Neuronal stem cell (in vitro differentiated cells): ENCODE measurements around the gene CCER1.
A peak's percentile ranks its signal among the peaks of the same experiment; 100 is the strongest.

Experiments used
- DNase-seq: peaks from one replicate; pipeline ENCODE4 v3.0.0-alpha.2; 2013; ENCODE audit warnings: low spot score
- H2AFZ ChIP-seq: one replicate; pipeline ENCODE4 v1.6.1; 2013; ENCODE audit warnings: mild to moderate bottlenecking, low read length, inconsistent platforms
- H2AK5ac ChIP-seq: 2 replicates; pipeline ENCODE4 v1.6.1; 2013; ENCODE audit warnings: low read depth, mild to moderate bottlenecking, inconsistent platforms, low read length, moderate library complexity, mixed read lengths
- H2BK120ac ChIP-seq: 2 replicates; pipeline ENCODE4 v1.6.1; 2013; ENCODE audit warnings: low read depth, mild to moderate bottlenecking, inconsistent platforms, low read length, moderate library complexity, mixed read lengths
- H2BK12ac ChIP-seq: one replicate; pipeline ENCODE4 v1.6.1; 2013; ENCODE audit warnings: low read length, inconsistent platforms
- H2BK15ac ChIP-seq: 2 replicates; pipeline ENCODE4 v1.6.1; 2013; ENCODE audit warnings: mild to moderate bottlenecking, low read length, inconsistent platforms, mixed read lengths
- H2BK5ac ChIP-seq: one replicate; pipeline ENCODE4 v1.6.1; 2013; ENCODE audit warnings: inconsistent platforms, mild to moderate bottlenecking, low read length, moderate library complexity
- H3K14ac ChIP-seq: one replicate; pipeline ENCODE4 v1.6.1; 2013; ENCODE audit warnings: low read length, inconsistent platforms
- H3K18ac ChIP-seq: 2 replicates; pipeline ENCODE4 v1.6.1; 2013; ENCODE audit warnings: low read length, inconsistent platforms
- H3K23ac ChIP-seq: 2 replicates; pipeline ENCODE4 v1.6.1; 2013; ENCODE audit warnings: low read depth, mild to moderate bottlenecking, mixed read lengths, low read length, inconsistent platforms; ENCODE audit not compliant: poor library complexity
- H3K27ac ChIP-seq: replicated peaks from 3 replicates; pipeline ENCODE4 v1.5.1; 2013; ENCODE audit warnings: low read length, inconsistent platforms
- H3K27me3 ChIP-seq, 3 experiments: 2 replicates each; pipeline ENCODE4 v1.6.1; 2013; ENCODE audit warnings: low read length in 3 of 3, mild to moderate bottlenecking in 2 of 3, inconsistent platforms in 1 of 3, low read depth in 1 of 3, mixed read lengths in 1 of 3, moderate library complexity in 1 of 3; ENCODE audit not compliant: control insufficient read depth in 3 of 3, insufficient read depth in 3 of 3
- H3K36me3 ChIP-seq, 2 donors: replicated peaks in 1 of 2; 2 replicates each; pipeline ENCODE4 v1.6.1; 2013; ENCODE audit warnings: low read length in 2 of 2; ENCODE audit not compliant: control insufficient read depth in 2 of 2, insufficient read depth in 2 of 2
- H3K4ac ChIP-seq: 2 replicates; pipeline ENCODE4 v1.6.1; 2013; ENCODE audit warnings: inconsistent platforms, mild to moderate bottlenecking, low read length, moderate library complexity
- H3K4me1 ChIP-seq, 2 donors: 1 replicate in 1 of 2; 2 replicates in 1 of 2; pipeline ENCODE4 v1.6.1; 2013; ENCODE audit warnings: low read length in 2 of 2, low read depth in 1 of 2; ENCODE audit not compliant: control insufficient read depth in 2 of 2, insufficient read depth in 1 of 2
- H3K4me2 ChIP-seq: one replicate; pipeline ENCODE4 v1.6.1; 2013; ENCODE audit warnings: mild to moderate bottlenecking, low read length, inconsistent platforms; ENCODE audit not compliant: insufficient read depth, poor library complexity, severe bottlenecking
- H3K4me3 ChIP-seq, 2 donors: 2 replicates each; pipeline ENCODE4 v1.5.1; 2013; ENCODE audit warnings: low read length in 2 of 2, mild to moderate bottlenecking in 2 of 2, inconsistent platforms in 1 of 2, moderate library complexity in 1 of 2
- H3K79me1 ChIP-seq: one replicate; pipeline ENCODE4 v1.6.1; 2013; ENCODE audit warnings: low read depth, mild to moderate bottlenecking, inconsistent platforms, low read length, moderate library complexity
- H3K9ac ChIP-seq: one replicate; pipeline ENCODE4 v1.6.1; 2013; ENCODE audit warnings: mild to moderate bottlenecking, low read depth, low read length, inconsistent platforms; ENCODE audit not compliant: poor library complexity
- H3K9me3 ChIP-seq, 2 donors: replicated peaks in 1 of 2; 2 replicates each; pipeline versions ENCODE3 to v1.6.1; 2013; ENCODE audit warnings: low read length in 2 of 2, mild to moderate bottlenecking in 2 of 2, inconsistent platforms in 1 of 2, low read depth in 1 of 2, mixed read lengths in 1 of 2, moderate library complexity in 1 of 2; ENCODE audit not compliant: control insufficient read depth in 2 of 2, insufficient read depth in 1 of 2
- H4K8ac ChIP-seq: one replicate; pipeline ENCODE4 v1.6.1; 2013; ENCODE audit warnings: low read depth, mild to moderate bottlenecking, inconsistent platforms, low read length, moderate library complexity
- H4K91ac ChIP-seq: one replicate; pipeline ENCODE4 v1.6.1; 2013; ENCODE audit warnings: low read length, low read depth, mild to moderate bottlenecking, inconsistent platforms; ENCODE audit not compliant: poor library complexity
- WGBS, 2 donors: extraction: QIAGEN DNeasy Blood & Tissue Kit; methylation state at CpG; one replicate each; pipeline ENCODE4 v1.1.7; 2013; ENCODE audit warnings: missing lambda C conversion rate in 2 of 2, mixed read lengths in 1 of 2; ENCODE audit not compliant: insufficient read length in 2 of 2, insufficient replicate concordance in 1 of 2; ENCODE audit errors: extremely low coverage in 2 of 2; 5-methylcytosine and 5-hydroxymethylcytosine counted together

CCER1 gene

GRCh38 chr12:90916516-90916915, 38.5 kb downstream of the CCER1 start:
- no peak overlapping the region for H3K18ac ChIP-seq
- no peak overlapping the region for H3K14ac ChIP-seq
- no peaks in the 10 kb centered on the region for H3K27me3 ChIP-seq
- H3K79me1 ChIP-seq, result no peaks in the 10 kb centered on the region
- H2BK12ac ChIP-seq, result no peak overlapping the region
- H3K4ac ChIP-seq, result no peak overlapping the region
- H3K4me2 ChIP-seq, result no peak overlapping the region
- H4K8ac ChIP-seq, result no peak overlapping the region
- no peak overlapping the region for H3K27ac ChIP-seq
- H2BK5ac ChIP-seq, result no peak overlapping the region
- H3K9ac ChIP-seq, result no peak overlapping the region
- no peaks in the 10 kb centered on the region for H3K4me1 ChIP-seq
- no peak overlapping the region for H2AK5ac ChIP-seq
- no peak overlapping the region for H3K4me3 ChIP-seq
- DNase-seq, result no peak
- no peak overlapping the region for H3K23ac ChIP-seq
- H3K36me3 ChIP-seq, result no peaks in the 10 kb centered on the region
- no peaks in the 10 kb centered on the region for H3K9me3 ChIP-seq
- H4K91ac ChIP-seq, result no peak overlapping the region
- H2BK120ac ChIP-seq, result no peak overlapping the region
- H2AFZ ChIP-seq, result no peak overlapping the region
- H2BK15ac ChIP-seq, result no peak overlapping the region

GRCh38 chr12:90915353-90915752, 39.6 kb downstream of the CCER1 start:
- H2BK5ac ChIP-seq, result no peak overlapping the region
- no peaks in the 10 kb centered on the region for H3K27me3 ChIP-seq
- H2BK120ac ChIP-seq, result no peak overlapping the region
- no peak overlapping the region for H2AK5ac ChIP-seq
- H2BK12ac ChIP-seq, result no peak overlapping the region
- no peak overlapping the region for H3K14ac ChIP-seq
- H3K36me3 ChIP-seq, result no peaks in the 10 kb centered on the region
- no peak overlapping the region for H2BK15ac ChIP-seq
- no peak overlapping the region for H2AFZ ChIP-seq
- DNase-seq, result no peak
- H3K23ac ChIP-seq, result no peak overlapping the region
- H3K4ac ChIP-seq, result no peak overlapping the region
- no peaks in the 10 kb centered on the region for H3K9me3 ChIP-seq
- H3K79me1 ChIP-seq, result no peaks in the 10 kb centered on the region
- no peak overlapping the region for H3K9ac ChIP-seq
- no peak overlapping the region for H3K4me2 ChIP-seq
- H3K27ac ChIP-seq, result no peak overlapping the region
- H3K4me1 ChIP-seq, result no peaks in the 10 kb centered on the region
- H4K8ac ChIP-seq, result no peak overlapping the region
- no peak overlapping the region for H3K4me3 ChIP-seq
- no peak overlapping the region for H3K18ac ChIP-seq
- no peak overlapping the region for H4K91ac ChIP-seq
- no CpG with 5 or more reads among the region's 2 CpGs for WGBS, 2 donors

GRCh38 chr12:90910958-90911357, 44.0 kb downstream of the CCER1 start:
- Histone ChIP-seq H3K9me3 (no peaks in the 10 kb centered on the region), H2BK15ac (no peak overlapping the region), H2BK5ac (no peak overlapping the region), H3K27ac (no peak overlapping the region), H3K18ac (no peak overlapping the region), H3K4me1 (no peaks in the 10 kb centered on the region), H2AFZ (no peak overlapping the region), H2BK12ac (no peak overlapping the region), H3K4me3 (no peak overlapping the region), H4K8ac (no peak overlapping the region), H3K27me3 (no peaks in the 10 kb centered on the region), H3K4ac (no peak overlapping the region), H4K91ac (no peak overlapping the region), H2AK5ac (no peak overlapping the region), H3K4me2 (no peak overlapping the region), H3K9ac (no peak overlapping the region), H2BK120ac (no peak overlapping the region), H3K36me3 (no peaks in the 10 kb centered on the region), H3K23ac (no peak overlapping the region), H3K14ac (no peak overlapping the region), H3K79me1 (no peaks in the 10 kb centered on the region)
- no peak for DNase-seq
- WGBS, 2 donors, result no CpG with 5 or more reads among the region's 3 CpGs

- no peak overlapping the region for H3K18ac ChIP-seq
- no peak overlapping the region for H3K4me2 ChIP-seq
- H2BK12ac ChIP-seq, result no peak overlapping the region
- no peaks in the 10 kb centered on the region for H3K4me1 ChIP-seq
- no peaks in the 10 kb centered on the region for H3K36me3 ChIP-seq
- H3K23ac ChIP-seq, result no peak overlapping the region
- H2AK5ac ChIP-seq, result no peak overlapping the region
- H3K27me3 ChIP-seq, result no peaks in the 10 kb centered on the region
- no peak overlapping the region for H2BK15ac ChIP-seq
- H3K9ac ChIP-seq, result no peak overlapping the region
- H3K4ac ChIP-seq, result no peak overlapping the region
- H3K79me1 ChIP-seq, result no peaks in the 10 kb centered on the region
- no peak overlapping the region for H2AFZ ChIP-seq
- WGBS, 2 donors, result no CpG with 5 or more reads among the region's 7 CpGs
- H3K4me3 ChIP-seq, result no peak overlapping the region
- H2BK5ac ChIP-seq, result no peak overlapping the region
- peak; percentile 31 for DNase-seq
- H3K14ac ChIP-seq, result no peak overlapping the region
- no peak overlapping the region for H2BK120ac ChIP-seq
- H3K9me3 ChIP-seq, result no peaks in the 10 kb centered on the region
- H4K8ac ChIP-seq, result no peak overlapping the region
- H4K91ac ChIP-seq, result no peak overlapping the region
- H3K27ac ChIP-seq, result no peak overlapping the region
Observed at GRCh38 chr12:90909069-90909770, 45.8 kb downstream of the CCER1 start.
